ENCODE measurements around the gene FOXN1. TPM values are rescaled to one million over a fixed set of nuclear protein-coding genes. Genes with fewer than 3 reads are reported as not detected.
A peak's percentile ranks its signal among the peaks of the same experiment; 100 is the strongest.
"Not testable (repeated sequence)": the region's sequence is repeated elsewhere in the genome, so short reads cannot be mapped to it uniquely, and the experiment has no call there.

The FOXN1 gene
- total RNA-seq, 2 donors from 2014 or later: 0.52 TPM; not detected in 1

DNA sequence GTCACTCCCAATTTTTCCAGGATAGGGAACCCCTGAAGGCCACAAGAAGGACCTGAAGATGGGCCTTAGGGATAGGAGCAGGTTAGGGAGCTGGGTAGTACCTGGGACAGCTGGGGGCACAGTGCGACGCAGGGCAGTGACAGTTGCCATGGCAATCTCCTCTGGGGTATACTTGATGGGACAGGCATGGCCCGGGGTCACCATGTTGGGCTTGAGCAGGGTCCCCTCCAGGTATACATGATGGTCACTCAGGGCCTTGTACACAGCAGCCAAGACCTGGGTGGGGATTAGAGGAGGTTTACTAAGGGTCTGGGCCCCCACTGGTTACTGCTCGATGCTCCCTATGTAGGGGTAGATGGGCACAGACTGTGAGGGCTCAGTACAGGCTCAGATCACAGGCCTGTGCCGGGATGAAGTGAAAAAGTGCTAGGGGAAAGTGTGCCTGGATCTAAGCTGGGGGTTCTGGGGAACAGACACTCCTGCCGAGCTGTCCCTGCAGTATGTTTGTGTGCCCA lies 67.9 kb downstream of the FOXN1 start:
- no peaks in the 10 kb centered on the region for H3K36me3 ChIP-seq (replicated peaks in 1 of 2; ENCODE audit: insufficient read depth in 1 of 2, low read depth in 2 of 2)
- WGBS, 2 donors: 90 to 96% methylated on average over 6 of the region's 6 CpGs
- H3K9me3 ChIP-seq: no peaks in the 10 kb centered on the region
- peaks cover 30% of the 10 kb centered on the region for H3K4me1 ChIP-seq
- H3K4me3 ChIP-seq: no peak overlapping the region
- DNase-seq (no peak), ATAC-seq (no peak)
- TF ChIP-seq POLR2A (IDR thresholded peaks at IDR 0.05): no peak
- TF ChIP-seq, protein P1, sequence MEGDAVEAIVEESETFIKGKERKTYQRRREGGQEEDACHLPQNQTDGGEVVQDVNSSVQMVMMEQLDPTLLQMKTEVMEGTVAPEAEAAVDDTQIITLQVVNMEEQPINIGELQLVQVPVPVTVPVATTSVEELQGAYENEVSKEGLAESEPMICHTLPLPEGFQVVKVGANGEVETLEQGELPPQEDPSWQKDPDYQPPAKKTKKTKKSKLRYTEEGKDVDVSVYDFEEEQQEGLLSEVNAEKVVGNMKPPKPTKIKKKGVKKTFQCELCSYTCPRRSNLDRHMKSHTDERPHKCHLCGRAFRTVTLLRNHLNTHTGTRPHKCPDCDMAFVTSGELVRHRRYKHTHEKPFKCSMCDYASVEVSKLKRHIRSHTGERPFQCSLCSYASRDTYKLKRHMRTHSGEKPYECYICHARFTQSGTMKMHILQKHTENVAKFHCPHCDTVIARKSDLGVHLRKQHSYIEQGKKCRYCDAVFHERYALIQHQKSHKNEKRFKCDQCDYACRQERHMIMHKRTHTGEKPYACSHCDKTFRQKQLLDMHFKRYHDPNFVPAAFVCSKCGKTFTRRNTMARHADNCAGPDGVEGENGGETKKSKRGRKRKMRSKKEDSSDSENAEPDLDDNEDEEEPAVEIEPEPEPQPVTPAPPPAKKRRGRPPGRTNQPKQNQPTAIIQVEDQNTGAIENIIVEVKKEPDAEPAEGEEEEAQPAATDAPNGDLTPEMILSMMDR (IDR thresholded peaks at IDR 0.05): no peak
- H3K27ac ChIP-seq: no peak overlapping the region
- intact Hi-C loops (cut with DNase I): no loop called here
- H3K27me3 ChIP-seq: no peaks in the 10 kb centered on the region

DNA sequence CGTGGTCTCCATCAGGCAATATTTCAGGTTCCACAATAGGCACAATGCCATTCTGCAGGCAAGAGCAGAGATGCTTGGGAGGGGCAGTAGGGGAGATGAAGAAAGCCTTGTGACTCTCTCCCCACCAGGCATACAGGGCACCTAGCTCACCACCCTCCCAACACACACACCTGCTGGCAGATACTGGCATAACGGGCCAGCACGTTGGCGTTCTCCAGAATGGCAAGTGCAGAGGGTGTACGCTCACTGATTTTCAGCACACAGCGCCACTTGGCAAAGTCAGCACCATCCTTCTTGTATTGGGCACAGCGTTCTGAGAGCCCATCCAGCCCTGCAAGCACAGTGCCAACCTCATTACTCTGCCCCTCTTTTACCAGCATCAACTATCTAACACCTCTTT lies 68.4 kb downstream of the FOXN1 start:
- Histone ChIP-seq H3K27me3 (no peaks in the 10 kb centered on the region), H3K4me1 (peaks cover 30% of the 10 kb centered on the region), H3K36me3 (replicated peaks in 1 of 2; ENCODE audit: insufficient read depth in 1 of 2, low read depth in 2 of 2) (no peaks in the 10 kb centered on the region), H3K9me3 (no peaks in the 10 kb centered on the region), H3K27ac (no peak overlapping the region), H3K4me3 (no peak overlapping the region)
- 77 to 89% methylated on average over 3 to 7 of the region's 7 CpGs for WGBS, 2 donors
- DNase-seq (no peak), ATAC-seq (no peak)
- TF ChIP-seq, protein P1 (IDR thresholded peaks at IDR 0.05): no peak
- no peak for TF ChIP-seq POLR2A (IDR thresholded peaks at IDR 0.05)
- intact Hi-C loops (cut with DNase I): no loop called here

DNA sequence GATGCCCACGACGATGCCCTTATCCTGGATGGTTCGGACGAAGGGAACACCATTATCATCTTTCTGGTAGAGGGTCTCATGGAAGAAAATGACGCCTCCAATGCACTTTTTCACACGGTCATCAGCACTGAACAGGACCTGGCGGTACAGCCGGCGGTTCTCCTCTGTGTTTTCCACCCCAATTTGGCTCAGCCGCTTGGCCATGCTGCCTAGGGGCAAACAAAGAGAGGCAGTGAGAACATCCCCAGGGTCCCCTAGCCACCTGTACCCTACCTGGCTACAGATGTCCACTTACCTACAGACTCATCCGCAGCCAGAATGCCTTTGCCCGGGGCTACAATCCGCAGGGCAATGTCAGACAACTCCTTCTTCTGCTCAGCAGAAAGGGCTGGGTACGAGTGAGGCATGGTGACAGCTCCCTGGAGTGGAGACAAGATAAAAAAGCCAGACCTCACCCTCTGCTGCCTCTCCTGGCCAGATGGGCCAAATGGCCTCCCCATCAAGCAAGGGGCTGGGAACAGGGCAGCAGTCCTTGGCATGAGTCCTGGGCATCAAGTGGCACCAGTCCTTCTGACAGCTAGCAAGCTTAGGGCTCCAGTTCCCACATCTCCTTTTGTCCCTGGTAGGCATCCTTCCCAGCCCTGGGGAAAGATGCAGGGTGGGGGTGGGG lies 69.1 kb downstream of the FOXN1 start:
- DNase-seq: no peak
- no peak for ATAC-seq
- no peaks in the 10 kb centered on the region for H3K9me3 ChIP-seq
- intact Hi-C loops (cut with DNase I): no loop called here
- H3K4me3 ChIP-seq: no peak overlapping the region
- no peak overlapping the region for H3K27ac ChIP-seq
- no peaks in the 10 kb centered on the region for H3K27me3 ChIP-seq
- peaks cover 22% of the 10 kb centered on the region for H3K4me1 ChIP-seq
- 86 to 92% methylated on average over 14 of the region's 14 CpGs for whole genome bisulfite sequencing, 2 donors
- H3K36me3 ChIP-seq (replicated peaks in 1 of 2; ENCODE audit: insufficient read depth in 1 of 2, low read depth in 2 of 2): no peaks in the 10 kb centered on the region
- TF ChIP-seq, protein P1 (IDR thresholded peaks at IDR 0.05): no peak
- TF ChIP-seq POLR2A (IDR thresholded peaks at IDR 0.05): no peak

DNA sequence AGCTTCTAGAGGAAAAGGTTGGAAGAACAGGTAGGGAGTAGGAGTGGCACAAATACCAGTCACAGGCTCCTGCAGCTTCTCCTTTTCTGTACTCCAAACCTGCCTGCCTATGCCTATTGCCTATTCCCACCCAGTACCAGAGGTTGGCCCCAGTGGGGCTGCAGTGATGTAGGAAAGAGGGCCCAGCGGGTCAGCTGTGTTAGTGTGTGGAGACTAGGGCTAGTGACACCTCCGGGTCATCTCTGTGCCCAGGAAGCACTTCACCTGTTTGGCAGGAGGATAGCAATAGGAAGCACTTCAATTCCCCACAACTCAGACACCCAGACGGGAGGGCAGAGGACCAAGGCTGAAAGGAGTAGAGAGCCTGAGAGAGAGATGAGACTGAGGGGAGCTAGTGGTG lies 69.9 kb downstream of the FOXN1 start:
- H3K27ac ChIP-seq; ATAC-seq; intact Hi-C loops (cut with DNase I); H3K36me3 ChIP-seq (replicated peaks in 1 of 2; ENCODE audit: insufficient read depth in 1 of 2, low read depth in 2 of 2); H3K27me3 ChIP-seq; H3K9me3 ChIP-seq; DNase-seq; H3K4me3 ChIP-seq: not testable (repeated sequence)
- H3K4me1 ChIP-seq: peaks cover 19% of the 10 kb centered on the region
- WGBS, 2 donors: 71 to 77% methylated on average over 3 of the region's 3 CpGs

DNA sequence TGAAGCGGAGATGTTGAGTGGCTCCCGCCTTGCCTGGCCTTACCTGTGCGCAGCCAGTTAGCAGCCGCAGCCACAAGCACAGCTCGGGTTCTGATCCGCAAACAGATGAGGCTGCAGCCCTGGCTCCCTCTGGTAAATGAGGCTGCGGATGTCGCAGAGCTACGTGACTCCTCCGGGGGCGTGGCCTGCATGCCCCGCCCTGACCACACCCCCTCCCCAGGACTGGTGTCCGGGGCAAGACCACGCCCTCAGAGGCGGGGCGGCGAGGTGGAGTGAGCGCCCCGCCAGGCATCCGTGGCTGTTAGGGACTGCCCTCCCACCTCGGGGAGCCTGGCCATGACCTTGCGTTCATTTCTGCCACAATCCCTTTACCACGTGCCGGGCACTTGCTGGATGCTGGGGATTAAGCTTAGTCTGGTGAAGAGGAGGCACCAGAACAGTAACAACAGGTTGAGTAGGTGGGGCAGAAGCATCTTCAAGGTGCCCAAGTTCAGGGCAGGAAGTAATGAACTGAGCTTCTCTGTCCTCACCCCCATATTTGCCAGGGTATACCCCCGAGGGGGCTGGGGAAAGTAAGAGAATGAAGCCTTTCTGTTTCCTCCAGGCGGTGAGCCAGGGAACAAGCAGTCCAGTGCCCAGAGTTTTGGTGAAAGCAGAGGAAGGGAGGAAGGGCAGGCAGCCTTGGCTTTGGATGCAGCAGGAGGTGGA lies 70.8 kb downstream of the FOXN1 start, which contains the start of gene ALDOC:
Gene ALDOC, minus strand, starts transcription at position 138 of the 708 bp plus-strand sequence. CDS start 1,363 bp downstream, outside the sequence.
- intact Hi-C loops (cut with DNase I): no loop called here
- Histone ChIP-seq H3K27me3 (no peaks in the 10 kb centered on the region), H3K27ac (peak within 1 kb of the TSS in 2 of 4 donors; percentile 15 to 34), H3K9me3 (no peaks in the 10 kb centered on the region), H3K36me3 (replicated peaks in 1 of 2; ENCODE audit: insufficient read depth in 1 of 2, low read depth in 2 of 2) (no peaks in the 10 kb centered on the region), H3K4me3 (no peak within 1 kb of the TSS), H3K4me1 (peaks cover 17% of the 10 kb centered on the region)
- ATAC-seq: peak; percentile 97
- TF ChIP-seq POLR2A (IDR thresholded peaks at IDR 0.05): peak; percentile 33 to 78 (median 75)
- TF ChIP-seq, protein P1 (IDR thresholded peaks at IDR 0.05): no peak
- 4 to 33% methylated on average over 2 to 26 of the region's 26 CpGs for WGBS, 2 donors
- DNase-seq: peak; percentile 97 to 100 (median 98)

Measured in body of pancreas (tissue), 4 donors.